ENCODE results near the gene RASGRF2. TPM values are rescaled to one million over a fixed set of nuclear protein-coding genes. Genes with fewer than 3 reads are reported as not detected.

RASGRF2 gene
- polyA plus RNA-seq, 1 donor from 2014 or later = 0.42 TPM

DNA sequence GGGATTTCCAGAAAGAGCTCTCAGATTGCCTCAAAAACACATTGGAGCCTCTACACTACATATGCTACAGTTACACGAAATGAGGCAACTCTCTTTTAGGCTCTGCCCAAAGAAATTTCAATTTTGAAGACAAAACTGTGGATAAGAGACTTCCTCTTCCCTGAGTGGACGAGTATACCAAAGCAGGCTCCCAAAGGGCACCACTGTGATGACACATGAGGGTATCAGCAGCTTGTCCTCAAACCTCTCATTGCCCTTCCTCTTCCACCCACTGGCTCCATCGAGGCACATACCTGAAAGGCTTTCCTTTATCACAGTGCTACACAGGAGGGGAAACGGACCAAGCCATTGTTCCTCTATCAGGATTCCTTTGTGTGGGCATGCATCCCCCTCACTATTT is 284.3 kb downstream of the RASGRF2 start:
- Histone ChIP-seq H3K36me3 (ENCODE audit: insufficient read depth, low read length) (no peaks in the 10 kb centered on the region), H3K4me3 (ENCODE audit: low read length) (no peak overlapping the region), H3K27me3 (ENCODE audit: insufficient read depth, low read depth, low read length) (no peaks in the 10 kb centered on the region), H3K9ac (ENCODE audit: low read length) (no peak overlapping the region), H3K27ac (ENCODE audit: low read length) (no peak overlapping the region), H3K4me2 (ENCODE audit: low read length) (no peak overlapping the region), H4K20me1 (ENCODE audit: insufficient read depth) (no peaks in the 10 kb centered on the region), H3K9me2 (ENCODE audit: insufficient read depth, low read length) (no peaks in the 10 kb centered on the region), H3K79me2 (replicated peaks; ENCODE audit: insufficient read depth, low read length) (no peaks in the 10 kb centered on the region), H3F3A (ENCODE audit: insufficient read depth, low read length, poor library complexity, severe bottlenecking) (no peaks in the 10 kb centered on the region), H2AFZ (ENCODE audit: low read depth, low read length) (no peak overlapping the region), H3K9me3 (ENCODE audit: low read length) (no peaks in the 10 kb centered on the region)
- no peak for TF ChIP-seq REST (IDR thresholded peaks at IDR 0.05; ENCODE audit: borderline replicate concordance)

- no peaks in the 10 kb centered on the region for H3K79me2 ChIP-seq (replicated peaks; ENCODE audit: insufficient read depth, low read length)
- H4K20me1 ChIP-seq (ENCODE audit: insufficient read depth) = no peaks in the 10 kb centered on the region
- no peaks in the 10 kb centered on the region for H3F3A ChIP-seq (ENCODE audit: insufficient read depth, low read length, poor library complexity, severe bottlenecking)
- H3K9me2 ChIP-seq (ENCODE audit: insufficient read depth, low read length) = no peaks in the 10 kb centered on the region
- no peak overlapping the region for H3K4me3 ChIP-seq (ENCODE audit: low read length)
- no peaks in the 10 kb centered on the region for H3K27me3 ChIP-seq (ENCODE audit: insufficient read depth, low read depth, low read length)
- peaks cover 7% of the 10 kb centered on the region for H3K9me3 ChIP-seq (ENCODE audit: low read length)
- H3K27ac ChIP-seq (ENCODE audit: low read length) = no peak overlapping the region
- H2AFZ ChIP-seq (ENCODE audit: low read depth, low read length) = no peak overlapping the region
- H3K4me2 ChIP-seq (ENCODE audit: low read length) = no peak overlapping the region
- no peak for TF ChIP-seq POLR2AphosphoS5 (IDR thresholded peaks at IDR 0.05)
- TF ChIP-seq SMC3 (conservative IDR thresholded peaks at IDR 0.05; ENCODE audit: poor library complexity) = no peak
- TF ChIP-seq MXI1 (conservative IDR thresholded peaks at IDR 0.05; ENCODE audit: poor library complexity, severe bottlenecking) = no peak
- TF ChIP-seq RAD21 (conservative IDR thresholded peaks at IDR 0.05) = no peak
- TF ChIP-seq, protein P1, sequence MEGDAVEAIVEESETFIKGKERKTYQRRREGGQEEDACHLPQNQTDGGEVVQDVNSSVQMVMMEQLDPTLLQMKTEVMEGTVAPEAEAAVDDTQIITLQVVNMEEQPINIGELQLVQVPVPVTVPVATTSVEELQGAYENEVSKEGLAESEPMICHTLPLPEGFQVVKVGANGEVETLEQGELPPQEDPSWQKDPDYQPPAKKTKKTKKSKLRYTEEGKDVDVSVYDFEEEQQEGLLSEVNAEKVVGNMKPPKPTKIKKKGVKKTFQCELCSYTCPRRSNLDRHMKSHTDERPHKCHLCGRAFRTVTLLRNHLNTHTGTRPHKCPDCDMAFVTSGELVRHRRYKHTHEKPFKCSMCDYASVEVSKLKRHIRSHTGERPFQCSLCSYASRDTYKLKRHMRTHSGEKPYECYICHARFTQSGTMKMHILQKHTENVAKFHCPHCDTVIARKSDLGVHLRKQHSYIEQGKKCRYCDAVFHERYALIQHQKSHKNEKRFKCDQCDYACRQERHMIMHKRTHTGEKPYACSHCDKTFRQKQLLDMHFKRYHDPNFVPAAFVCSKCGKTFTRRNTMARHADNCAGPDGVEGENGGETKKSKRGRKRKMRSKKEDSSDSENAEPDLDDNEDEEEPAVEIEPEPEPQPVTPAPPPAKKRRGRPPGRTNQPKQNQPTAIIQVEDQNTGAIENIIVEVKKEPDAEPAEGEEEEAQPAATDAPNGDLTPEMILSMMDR (IDR thresholded peaks at IDR 0.05; ENCODE audit: poor library complexity, severe bottlenecking) = no peak
- TF ChIP-seq EZH2 (IDR thresholded peaks at IDR 0.05; ENCODE audit: borderline replicate concordance, insufficient read depth, low read length, poor library complexity, severe bottlenecking) = no peak
- TF ChIP-seq REST (IDR thresholded peaks at IDR 0.05; ENCODE audit: borderline replicate concordance) = no peak
- no peak for TF ChIP-seq TAF1 (IDR thresholded peaks at IDR 0.05; ENCODE audit: low read depth)
- TF ChIP-seq EP300 (conservative IDR thresholded peaks at IDR 0.05; ENCODE audit: poor library complexity, severe bottlenecking) = no peak
- H3K36me3 ChIP-seq (ENCODE audit: insufficient read depth, low read length) = no peaks in the 10 kb centered on the region
- H3K9ac ChIP-seq (ENCODE audit: low read length) = no peak overlapping the region
Measured at GRCh38 chr5:81245871-81246235, 285.7 kb downstream of the RASGRF2 start.
